Progenitor cell of endocrine pancreas (in vitro differentiated cells): Measurements from ENCODE around the gene F8. TPM values are rescaled to one million over a fixed set of nuclear protein-coding genes. Genes with fewer than 3 reads are reported as not detected.

Experiments
- DNase-seq: peaks from one replicate; pipeline ENCODE4 v3.0.0; 2021; ENCODE audit warnings: low spot score; ENCODE audit not compliant: unreplicated experiment
- H3K27ac Mint-ChIP-seq: 2 replicates; pipeline ENCODE4 v1.8.0; 2021; ENCODE audit warnings: mild to moderate bottlenecking, moderate library complexity, mixed read lengths
- H3K27me3 Mint-ChIP-seq: 2 replicates; pipeline ENCODE4 v1.8.0; 2021; ENCODE audit warnings: mixed read lengths
- H3K36me3 Mint-ChIP-seq: 2 replicates; pipeline ENCODE4 v1.8.0; 2022; ENCODE audit warnings: mixed read lengths; ENCODE audit not compliant: insufficient read depth
- H3K4me1 Mint-ChIP-seq: 2 replicates; pipeline ENCODE4 v1.8.0; 2021; ENCODE audit warnings: low read depth, mixed read lengths
- H3K4me3 Mint-ChIP-seq: 2 replicates; pipeline ENCODE4 v1.8.0; 2021; ENCODE audit warnings: low read depth, mild to moderate bottlenecking, moderate library complexity, mixed read lengths
- H3K9me3 Mint-ChIP-seq: 2 replicates; pipeline ENCODE4 v1.8.0; 2021; ENCODE audit warnings: low read depth, mixed read lengths
- total RNA-seq: library from RNA; stranded (reverse); gene quantifications from 2 replicates; pipeline ENCODE4 v1.2.1, GENCODE V29; 2021
- TF ChIP-seq, protein P1 (sequence below): fragments of 200-600 bp; sonication (generic); IDR thresholded peaks from one replicate; pipeline ENCODE4 v1.5.0; 2021; ENCODE audit warnings: antibody characterized with exemption, mild to moderate bottlenecking; ENCODE audit not compliant: unreplicated experiment

F8 gene
- total RNA-seq, 1 donor from 2014 or later, result 3.4 TPM

DNA sequence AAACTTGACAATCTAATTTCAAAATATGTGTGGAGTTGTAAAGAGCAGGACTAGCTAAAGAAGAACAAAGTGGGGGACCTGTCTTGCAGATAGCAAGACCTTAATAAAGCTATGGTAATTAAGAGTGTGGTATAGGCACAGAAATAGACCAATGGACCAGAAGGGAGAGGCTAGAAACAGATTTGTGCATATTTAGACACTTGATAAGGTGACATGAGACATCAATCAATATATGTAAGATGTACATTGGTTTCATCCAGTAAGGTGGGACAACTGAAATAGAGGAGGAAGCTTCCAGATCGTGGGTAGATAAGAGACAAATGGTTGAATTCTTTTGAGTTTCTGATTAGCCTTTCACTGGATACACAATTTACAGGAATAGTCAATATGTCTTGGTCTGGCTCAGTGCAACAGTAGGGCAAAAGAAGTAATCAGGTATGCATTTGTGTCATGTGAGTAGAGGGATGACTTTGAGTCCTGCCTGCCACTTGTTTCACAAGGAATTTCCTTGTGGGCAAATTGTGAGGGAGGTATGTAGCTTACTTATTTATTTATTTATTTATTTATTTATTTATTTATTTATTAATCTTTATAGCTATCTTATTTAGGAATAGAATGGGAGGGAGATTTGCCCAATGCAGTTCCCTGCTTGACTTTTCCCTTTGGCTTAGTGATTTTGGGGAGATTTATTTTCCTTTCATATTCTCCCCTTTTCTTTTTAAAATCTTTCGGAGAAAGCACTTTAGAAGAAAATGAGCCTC is 210.0 kb downstream of the F8 start:
- H3K4me3 Mint-ChIP-seq, result no peak overlapping the region
- H3K27ac Mint-ChIP-seq, result no peak overlapping the region
- no peaks in the 10 kb centered on the region for H3K36me3 Mint-ChIP-seq
- TF ChIP-seq, protein P1, sequence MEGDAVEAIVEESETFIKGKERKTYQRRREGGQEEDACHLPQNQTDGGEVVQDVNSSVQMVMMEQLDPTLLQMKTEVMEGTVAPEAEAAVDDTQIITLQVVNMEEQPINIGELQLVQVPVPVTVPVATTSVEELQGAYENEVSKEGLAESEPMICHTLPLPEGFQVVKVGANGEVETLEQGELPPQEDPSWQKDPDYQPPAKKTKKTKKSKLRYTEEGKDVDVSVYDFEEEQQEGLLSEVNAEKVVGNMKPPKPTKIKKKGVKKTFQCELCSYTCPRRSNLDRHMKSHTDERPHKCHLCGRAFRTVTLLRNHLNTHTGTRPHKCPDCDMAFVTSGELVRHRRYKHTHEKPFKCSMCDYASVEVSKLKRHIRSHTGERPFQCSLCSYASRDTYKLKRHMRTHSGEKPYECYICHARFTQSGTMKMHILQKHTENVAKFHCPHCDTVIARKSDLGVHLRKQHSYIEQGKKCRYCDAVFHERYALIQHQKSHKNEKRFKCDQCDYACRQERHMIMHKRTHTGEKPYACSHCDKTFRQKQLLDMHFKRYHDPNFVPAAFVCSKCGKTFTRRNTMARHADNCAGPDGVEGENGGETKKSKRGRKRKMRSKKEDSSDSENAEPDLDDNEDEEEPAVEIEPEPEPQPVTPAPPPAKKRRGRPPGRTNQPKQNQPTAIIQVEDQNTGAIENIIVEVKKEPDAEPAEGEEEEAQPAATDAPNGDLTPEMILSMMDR, result no peak
- no peaks in the 10 kb centered on the region for H3K4me1 Mint-ChIP-seq
- peaks cover 18% of the 10 kb centered on the region for H3K9me3 Mint-ChIP-seq
- no peak for DNase-seq
- H3K27me3 Mint-ChIP-seq, result no peaks in the 10 kb centered on the region

DNA sequence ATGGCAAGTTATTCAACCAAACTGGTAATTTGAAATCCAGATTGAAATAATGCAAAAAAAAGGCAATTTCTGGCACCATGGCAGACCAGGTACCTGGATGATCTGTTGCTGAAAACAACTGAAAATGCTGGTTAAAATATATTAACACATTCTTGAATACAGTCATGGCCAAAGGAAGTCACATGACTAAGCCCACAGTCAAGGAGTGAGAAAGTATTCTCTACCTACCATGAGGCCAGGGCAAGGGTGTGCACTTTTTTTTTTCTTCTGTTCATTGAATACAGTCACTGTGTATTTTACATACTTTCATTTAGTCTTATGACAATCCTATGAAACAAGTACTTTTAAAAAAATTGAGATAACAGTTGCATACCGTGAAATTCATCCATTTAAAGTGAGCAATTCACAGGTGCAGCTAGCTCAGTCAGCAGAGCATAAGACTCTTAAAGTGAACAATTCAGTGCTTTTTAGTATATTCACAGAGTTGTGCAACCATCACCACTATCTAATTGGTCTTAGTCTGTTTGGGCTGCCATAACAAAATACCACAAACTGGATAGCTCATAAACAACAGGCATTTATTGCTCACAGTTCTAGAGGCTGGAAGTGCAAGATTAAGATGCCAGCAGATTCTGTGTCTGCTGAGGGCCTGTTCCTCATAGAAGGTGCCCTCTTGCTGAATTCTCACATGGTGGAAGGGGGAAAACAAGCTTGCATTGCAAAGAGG is 212.4 kb downstream of the F8 start:
- H3K36me3 Mint-ChIP-seq, result no peaks in the 10 kb centered on the region
- peaks cover 6% of the 10 kb centered on the region for H3K27me3 Mint-ChIP-seq
- H3K27ac Mint-ChIP-seq, result no peak overlapping the region
- DNase-seq, result no peak
- no peak overlapping the region for H3K4me3 Mint-ChIP-seq
- no peaks in the 10 kb centered on the region for H3K4me1 Mint-ChIP-seq
- TF ChIP-seq, protein P1, result no peak
- H3K9me3 Mint-ChIP-seq, result peaks cover 16% of the 10 kb centered on the region

DNA sequence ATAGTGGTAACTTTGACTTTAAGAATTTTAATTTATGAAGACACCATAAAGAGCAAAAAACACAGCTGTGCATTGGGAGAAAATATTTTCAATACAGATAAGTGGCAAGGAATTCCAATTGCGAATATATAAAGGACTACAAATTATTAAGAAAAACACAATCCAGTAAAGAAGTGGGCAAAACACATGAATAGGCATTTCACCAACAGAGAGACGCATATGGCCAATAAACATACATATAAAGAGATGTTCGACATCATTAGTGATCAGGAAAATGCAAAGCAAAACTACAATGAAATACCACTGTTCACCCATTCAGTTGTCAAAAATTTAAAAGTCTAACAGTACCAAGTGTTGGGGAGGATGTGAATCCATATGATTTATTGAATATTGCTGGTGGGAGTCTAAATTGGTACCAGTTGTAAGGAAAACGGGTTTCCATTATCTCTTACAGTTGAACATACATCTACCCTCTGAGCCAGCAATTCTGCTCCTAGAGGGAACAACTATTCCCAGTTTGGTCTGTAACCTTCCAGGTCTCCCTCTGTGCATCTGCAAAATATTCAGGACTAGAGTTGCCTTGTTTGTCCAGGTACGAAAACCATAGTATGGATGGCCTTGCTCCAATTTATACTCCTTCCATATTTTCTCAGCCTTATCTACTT is 215.6 kb downstream of the F8 start:
- no peak for DNase-seq
- no peaks in the 10 kb centered on the region for H3K36me3 Mint-ChIP-seq
- no peak overlapping the region for H3K4me3 Mint-ChIP-seq
- no peaks in the 10 kb centered on the region for H3K4me1 Mint-ChIP-seq
- peaks cover 16% of the 10 kb centered on the region for H3K9me3 Mint-ChIP-seq
- TF ChIP-seq, protein P1, result no peak
- H3K27me3 Mint-ChIP-seq, result peaks cover 21% of the 10 kb centered on the region
- H3K27ac Mint-ChIP-seq, result no peak overlapping the region

DNA sequence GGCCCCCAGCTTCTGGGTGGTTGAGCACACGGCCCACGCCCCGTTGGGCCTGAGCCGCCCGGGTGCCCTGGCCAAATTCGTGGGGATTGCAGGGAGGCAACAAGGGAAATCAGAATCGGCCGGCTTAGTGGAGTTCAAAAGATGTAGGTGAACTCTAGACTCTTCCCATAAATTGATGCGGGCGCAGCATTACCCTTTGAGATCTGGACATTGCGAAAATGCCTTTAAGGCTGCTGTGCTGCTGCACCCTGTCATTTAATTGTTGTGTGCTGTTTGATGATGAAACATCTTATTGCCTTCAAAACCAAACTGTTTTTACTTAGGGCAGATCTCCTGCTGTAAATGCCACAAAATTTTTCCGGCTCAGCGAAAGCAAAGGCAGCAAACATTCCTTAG is 216.8 kb downstream of the F8 start:
- DNase-seq, result no peak
- peak overlapping the region; percentile 76 for H3K4me3 Mint-ChIP-seq
- H3K36me3 Mint-ChIP-seq, result no peaks in the 10 kb centered on the region
- TF ChIP-seq, protein P1, result no peak
- H3K27ac Mint-ChIP-seq, result no peak overlapping the region
- H3K4me1 Mint-ChIP-seq, result peaks cover 3% of the 10 kb centered on the region
- H3K9me3 Mint-ChIP-seq, result peaks cover 16% of the 10 kb centered on the region
- H3K27me3 Mint-ChIP-seq, result peaks cover 21% of the 10 kb centered on the region

DNA sequence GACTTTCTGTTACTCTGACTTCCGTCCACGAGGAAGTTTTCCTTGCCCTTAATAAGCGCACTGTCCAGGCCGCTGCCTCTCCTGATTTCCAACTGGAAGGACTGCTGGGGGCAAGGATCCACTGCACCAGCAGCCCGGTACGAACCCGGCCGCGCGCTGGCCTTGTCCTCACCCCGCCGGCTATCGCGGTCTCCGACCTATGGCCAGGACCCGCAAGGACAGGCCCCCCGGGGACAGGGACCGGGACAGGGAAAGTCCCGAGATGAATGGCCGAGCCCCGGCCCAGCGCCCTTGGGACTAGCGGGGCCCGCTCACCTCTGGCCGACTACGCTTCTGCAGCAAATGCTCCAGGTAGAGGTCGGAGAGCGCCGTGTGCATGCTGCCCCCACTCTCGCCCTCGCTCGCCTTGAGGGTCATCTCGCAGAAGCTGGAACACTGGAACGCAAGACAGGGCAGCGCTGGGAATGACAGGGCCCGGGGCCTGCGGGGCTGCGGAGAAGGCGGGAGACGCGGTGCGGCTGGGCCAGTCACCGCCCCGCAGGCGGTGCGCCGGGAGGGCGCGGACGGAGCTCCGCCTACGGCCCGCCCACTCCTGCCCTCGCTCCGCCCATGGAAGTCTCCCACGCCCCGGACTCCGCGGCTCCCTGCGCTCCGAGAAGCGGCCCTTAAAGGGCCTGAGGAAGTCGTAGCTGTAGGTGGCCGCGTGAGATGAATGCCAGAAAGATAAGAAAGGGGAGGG is 217.4 kb downstream of the F8 start, which contains the start of gene MPP1:
Gene MPP1, minus strand, starts transcription at position 529 of the 739 bp plus-strand sequence. Its CDS starts 112 bp downstream, at position 417.
- Mint-ChIP-seq H3K9me3 (peaks cover 16% of the 10 kb centered on the region), H3K4me1 (peaks cover 5% of the 10 kb centered on the region), H3K4me3 (peak within 1 kb of the TSS; percentile 76), H3K36me3 (no peaks in the 10 kb centered on the region), H3K27me3 (peaks cover 21% of the 10 kb centered on the region), H3K27ac (no peak within 1 kb of the TSS)
- DNase-seq, result peak; percentile 47
- TF ChIP-seq, protein P1, result no peak
